ENCODE data around the gene CNN2.

DNA sequence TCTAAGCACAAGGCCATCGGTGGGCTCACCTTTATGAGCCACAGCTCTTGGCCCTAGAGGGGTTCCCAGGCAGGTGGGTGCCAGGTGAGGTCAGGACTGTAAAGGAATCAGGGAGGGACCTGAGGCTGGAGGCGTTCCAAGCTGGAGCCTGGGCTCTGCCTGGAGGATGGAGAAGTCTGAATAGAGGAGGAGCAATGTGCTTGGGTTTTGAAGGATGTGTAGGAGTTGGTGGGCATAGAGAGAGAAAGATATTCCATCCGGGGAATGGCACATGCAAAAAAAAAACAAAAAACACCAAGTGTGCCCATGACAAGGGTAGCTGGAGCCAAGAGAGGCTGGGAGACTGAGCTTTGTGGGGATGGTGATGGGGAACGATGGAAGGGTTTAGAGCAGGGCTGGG lies 23.8 kb upstream of the CNN2 start:
- TF ChIP-seq, protein P1, sequence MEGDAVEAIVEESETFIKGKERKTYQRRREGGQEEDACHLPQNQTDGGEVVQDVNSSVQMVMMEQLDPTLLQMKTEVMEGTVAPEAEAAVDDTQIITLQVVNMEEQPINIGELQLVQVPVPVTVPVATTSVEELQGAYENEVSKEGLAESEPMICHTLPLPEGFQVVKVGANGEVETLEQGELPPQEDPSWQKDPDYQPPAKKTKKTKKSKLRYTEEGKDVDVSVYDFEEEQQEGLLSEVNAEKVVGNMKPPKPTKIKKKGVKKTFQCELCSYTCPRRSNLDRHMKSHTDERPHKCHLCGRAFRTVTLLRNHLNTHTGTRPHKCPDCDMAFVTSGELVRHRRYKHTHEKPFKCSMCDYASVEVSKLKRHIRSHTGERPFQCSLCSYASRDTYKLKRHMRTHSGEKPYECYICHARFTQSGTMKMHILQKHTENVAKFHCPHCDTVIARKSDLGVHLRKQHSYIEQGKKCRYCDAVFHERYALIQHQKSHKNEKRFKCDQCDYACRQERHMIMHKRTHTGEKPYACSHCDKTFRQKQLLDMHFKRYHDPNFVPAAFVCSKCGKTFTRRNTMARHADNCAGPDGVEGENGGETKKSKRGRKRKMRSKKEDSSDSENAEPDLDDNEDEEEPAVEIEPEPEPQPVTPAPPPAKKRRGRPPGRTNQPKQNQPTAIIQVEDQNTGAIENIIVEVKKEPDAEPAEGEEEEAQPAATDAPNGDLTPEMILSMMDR (IDR thresholded peaks at IDR 0.05; ENCODE audit: borderline replicate concordance, extremely low read depth, low read length, poor library complexity, severe bottlenecking): no peak
- TF ChIP-seq EZH2 (IDR thresholded peaks at IDR 0.05; ENCODE audit: borderline replicate concordance, low read depth, low read length, severe bottlenecking): no peak

All from DND-41 (cell line).